HEK293 (cell line): ENCODE data around the gene ARHGAP22.

Experiments used
- CTCF ChIA-PET: fragments of 350-600 bp; formaldehyde crosslinking; extraction: SDS; loops from one replicate; lab custom pipeline; 2021; ENCODE audit warnings: antibody characterized with exemption; lab: Yijun Ruan, JAX
- POLR2A ChIA-PET: fragments of 300-600 bp; formaldehyde crosslinking; extraction: SDS; loops from one replicate; lab custom pipeline; 2020; ENCODE audit warnings: antibody characterized with exemption, inconsistent platforms; lab: Yijun Ruan, JAX
- H3K27ac ChIP-seq: fragments of 200-500 bp; sonication (Bioruptor generic); 2 replicates; pipeline ENCODE4 v1.5.1; 2014; ENCODE audit warnings: low read depth, low read length, control low read depth, inconsistent platforms; ENCODE audit errors: extremely low read depth
- H3K36me3 ChIP-seq, 2 experiments: fragments of 200-500 bp in 1 of 2; sonication (Bioruptor generic) in 1 of 2; 1 replicate in 1 of 2; 2 replicates in 1 of 2; pipeline ENCODE4 v1.5.1; 2014 to 2017; ENCODE audit warnings: inconsistent platforms in 2 of 2, low read length in 2 of 2; ENCODE audit not compliant: control insufficient read depth in 2 of 2, insufficient read depth in 1 of 2
- H3K4me1 ChIP-seq: fragments of 200-500 bp; sonication (Bioruptor generic); 2 replicates; pipeline ENCODE4 v1.5.1; 2014; ENCODE audit warnings: mild to moderate bottlenecking, low read length, inconsistent platforms; ENCODE audit not compliant: control insufficient read depth, insufficient read depth
- H3K4me3 ChIP-seq: 2 replicates; pipeline ENCODE4 v1.5.1; 2011; ENCODE audit warnings: low read depth, mild to moderate bottlenecking, control low read depth, low read length, moderate library complexity
- H3K9me3 ChIP-seq: fragments of 200-500 bp; sonication (Bioruptor generic); 2 replicates; pipeline ENCODE4 v1.5.1; 2014; ENCODE audit warnings: low read depth, low read length, inconsistent platforms; ENCODE audit not compliant: control insufficient read depth, insufficient read depth
- BCL6B ChIP-seq: fragments of 450-650 bp; formaldehyde crosslinking; IDR thresholded peaks from 2 replicates; pipeline ENCODE4 v1.5.1; 2017; ENCODE audit warnings: missing biosample characterization, missing genetic modification characterization
- FEZF1 ChIP-seq: fragments of 450-650 bp; formaldehyde crosslinking; IDR thresholded peaks from 2 replicates; pipeline ENCODE4 v1.5.1; 2016; ENCODE audit warnings: missing biosample characterization, missing genetic modification characterization
- KLF10 ChIP-seq: fragments of 450-650 bp; IDR thresholded peaks from 2 replicates; pipeline ENCODE4 v1.5.1; 2018; ENCODE audit warnings: missing biosample characterization, mild to moderate bottlenecking, missing genetic modification characterization
- SCRT1 ChIP-seq: fragments of 450-650 bp; formaldehyde crosslinking; IDR thresholded peaks from 2 replicates; pipeline ENCODE4 v1.5.1; 2016; ENCODE audit warnings: missing biosample characterization, missing genetic modification characterization, borderline replicate concordance
- ZBTB48 ChIP-seq: fragments of 450-650 bp; formaldehyde crosslinking; IDR thresholded peaks from 2 replicates; pipeline ENCODE4 v1.5.1; 2016; ENCODE audit warnings: missing biosample characterization, missing genetic modification characterization
- ZFP37 ChIP-seq: fragments of 450-650 bp; formaldehyde crosslinking; IDR thresholded peaks from 2 replicates; pipeline ENCODE4 v1.5.1; 2016; ENCODE audit warnings: missing biosample characterization, missing genetic modification characterization
- ZIC2 ChIP-seq: fragments of 450-650 bp; formaldehyde crosslinking; IDR thresholded peaks from 2 replicates; pipeline ENCODE4 v1.5.1; 2016; ENCODE audit warnings: missing biosample characterization, missing genetic modification characterization
- ZNF175 ChIP-seq: fragments of 450-650 bp; formaldehyde crosslinking; IDR thresholded peaks from 2 replicates; pipeline ENCODE4 v1.5.1; 2016; ENCODE audit warnings: missing biosample characterization, missing genetic modification characterization
- ZNF211 ChIP-seq: fragments of 450-650 bp; formaldehyde crosslinking; IDR thresholded peaks from 2 replicates; pipeline ENCODE4 v1.5.1; 2016; ENCODE audit warnings: low read depth, missing biosample characterization, missing genetic modification characterization
- ZNF366 ChIP-seq: fragments of 450-650 bp; formaldehyde crosslinking; conservative IDR thresholded peaks from 2 replicates; pipeline ENCODE4 v1.5.1; 2016; ENCODE audit warnings: missing biosample characterization, missing genetic modification characterization
- ZNF37A ChIP-seq: fragments of 450-650 bp; IDR thresholded peaks from 2 replicates; pipeline ENCODE4 v1.5.1; 2018; ENCODE audit warnings: missing biosample characterization, missing genetic modification characterization
- ZNF394 ChIP-seq: fragments of 450-650 bp; formaldehyde crosslinking; IDR thresholded peaks from 2 replicates; pipeline ENCODE4 v1.5.1; 2016; ENCODE audit warnings: missing biosample characterization, missing genetic modification characterization, mild to moderate bottlenecking, moderate library complexity, borderline replicate concordance
- ZNF398 ChIP-seq: fragments of 450-650 bp; formaldehyde crosslinking; IDR thresholded peaks from 2 replicates; pipeline ENCODE4 v1.5.1; 2017; ENCODE audit warnings: missing biosample characterization, missing genetic modification characterization
- ZNF548 ChIP-seq: fragments of 450-650 bp; formaldehyde crosslinking; IDR thresholded peaks from 2 replicates; pipeline ENCODE4 v1.5.1; 2016; ENCODE audit warnings: missing biosample characterization, missing genetic modification characterization
- ZNF610 ChIP-seq: fragments of 450-650 bp; formaldehyde crosslinking; IDR thresholded peaks from 2 replicates; pipeline ENCODE4 v1.5.1; 2016; ENCODE audit warnings: missing biosample characterization, missing genetic modification characterization, borderline replicate concordance
- ZNF658 ChIP-seq: fragments of 450-650 bp; formaldehyde crosslinking; IDR thresholded peaks from 2 replicates; pipeline ENCODE4; 2016; ENCODE audit warnings: missing biosample characterization, missing genetic modification characterization
- ZNF776 ChIP-seq: fragments of 450-650 bp; formaldehyde crosslinking; IDR thresholded peaks from 2 replicates; pipeline ENCODE4 v1.5.0; 2017; ENCODE audit warnings: missing biosample characterization, missing genetic modification characterization, borderline replicate concordance
- ZNF837 ChIP-seq: fragments of 450-650 bp; formaldehyde crosslinking; IDR thresholded peaks from 2 replicates; pipeline ENCODE4 v1.5.1; 2016; ENCODE audit warnings: missing biosample characterization, missing genetic modification characterization

The ARHGAP22 gene

GRCh38 chr10:48495282-48496045 is 109.4 kb downstream of the ARHGAP22 start (continued):
- no peak for TF ChIP-seq SCRT1
- TF ChIP-seq ZNF658: no peak
- TF ChIP-seq ZNF548 (tag by site-specific recombination): no peak
- no peak for TF ChIP-seq ZNF776
- no peak for TF ChIP-seq ZNF398
- TF ChIP-seq ZNF211 (tag by site-specific recombination): no peak

- Histone ChIP-seq H3K4me3 (no peak overlapping the region), H3K36me3 (no peaks in the 10 kb centered on the region), H3K4me1 (no peaks in the 10 kb centered on the region), H3K27ac (no peak overlapping the region), H3K9me3 (no peaks in the 10 kb centered on the region)
- CTCF ChIA-PET: interaction anchor here (1.2 kb wide), 2 partner anchors 35 to 132 kb away, joined by 3 to 4 read pairs; no protein-coding TSS in a partner anchor
- TF ChIP-seq ZNF366 (0 out of 2 replicates have a peak, but pooled peaks have one; percentile 20), ZFP37 (no peak)
- POLR2A ChIA-PET: no interaction called here
Measured at GRCh38 chr10:48494611-48495010, 110.3 kb downstream of the ARHGAP22 start.

- POLR2A ChIA-PET: no interaction called here
- Histone ChIP-seq H3K4me3 (no peak overlapping the region), H3K27ac (no peak overlapping the region)
Measured at GRCh38 chr10:48494073-48494472, 110.8 kb downstream of the ARHGAP22 start.

GRCh38 chr10:48493083-48493871 is 111.6 kb downstream of the ARHGAP22 start:
- Histone ChIP-seq H3K4me3 (no peak overlapping the region), H3K27ac (no peak overlapping the region), H3K4me1 (no peaks in the 10 kb centered on the region)
- CTCF ChIA-PET: no interaction called here
- TF ChIP-seq ZBTB48 (tag by site-specific recombination) (0 out of 2 replicates have a peak, but pooled peaks have one; percentile 20), ZNF37A (tag by site-specific recombination) (no peak), BCL6B (no peak), ZIC2 (tag by site-specific recombination) (peak; percentile 51)
- TF ChIP-seq, all 188 proteins: peak for 2
- Histone ChIP-seq H3K9me3 (no peaks in the 10 kb centered on the region), H3K36me3 (no peaks in the 10 kb centered on the region)
- POLR2A ChIA-PET: no interaction called here

More at GRCh38 chr10:48494073-48494472, 110.8 kb downstream of the ARHGAP22 start:
- H3K9me3 ChIP-seq: no peaks in the 10 kb centered on the region
- H3K36me3 ChIP-seq: no peaks in the 10 kb centered on the region
- CTCF ChIA-PET: interaction anchor here (1.2 kb wide), 1 partner anchor 35 kb away, joined by 4 read pairs; no protein-coding TSS in a partner anchor
- TF ChIP-seq ZNF610 (tag by site-specific recombination): no peak
- no peak for TF ChIP-seq ZNF394
- no peak for TF ChIP-seq ZNF175 (tag by site-specific recombination)
- TF ChIP-seq FEZF1 (tag by site-specific recombination): no peak
- TF ChIP-seq ZNF837 (tag by site-specific recombination): no peak
- no peak for TF ChIP-seq ZNF398
- no peak for TF ChIP-seq KLF10 (tag by site-specific recombination)
- no peaks in the 10 kb centered on the region for H3K4me1 ChIP-seq
